Fibroblast of pulmonary artery (primary cell): ENCODE measurements around the gene HCN3.

Experiments used
- DNase-seq: peaks from one replicate; pipeline ENCODE4 v3.0.0-alpha.2; 2010; ENCODE audit warnings: low read depth
- H3K4me3 ChIP-seq: replicated peaks from 2 replicates; pipeline ENCODE4 v1.5.1; 2011; ENCODE audit warnings: low read depth, mild to moderate bottlenecking, control low read depth, low read length, moderate library complexity
- TF ChIP-seq, protein P1 (sequence below): IDR thresholded peaks from 2 replicates; pipeline ENCODE4 v1.5.1; 2011; ENCODE audit warnings: mild to moderate bottlenecking, control low read depth, low read length, inconsistent platforms; ENCODE audit errors: missing control alignments

Gene HCN3

DNA sequence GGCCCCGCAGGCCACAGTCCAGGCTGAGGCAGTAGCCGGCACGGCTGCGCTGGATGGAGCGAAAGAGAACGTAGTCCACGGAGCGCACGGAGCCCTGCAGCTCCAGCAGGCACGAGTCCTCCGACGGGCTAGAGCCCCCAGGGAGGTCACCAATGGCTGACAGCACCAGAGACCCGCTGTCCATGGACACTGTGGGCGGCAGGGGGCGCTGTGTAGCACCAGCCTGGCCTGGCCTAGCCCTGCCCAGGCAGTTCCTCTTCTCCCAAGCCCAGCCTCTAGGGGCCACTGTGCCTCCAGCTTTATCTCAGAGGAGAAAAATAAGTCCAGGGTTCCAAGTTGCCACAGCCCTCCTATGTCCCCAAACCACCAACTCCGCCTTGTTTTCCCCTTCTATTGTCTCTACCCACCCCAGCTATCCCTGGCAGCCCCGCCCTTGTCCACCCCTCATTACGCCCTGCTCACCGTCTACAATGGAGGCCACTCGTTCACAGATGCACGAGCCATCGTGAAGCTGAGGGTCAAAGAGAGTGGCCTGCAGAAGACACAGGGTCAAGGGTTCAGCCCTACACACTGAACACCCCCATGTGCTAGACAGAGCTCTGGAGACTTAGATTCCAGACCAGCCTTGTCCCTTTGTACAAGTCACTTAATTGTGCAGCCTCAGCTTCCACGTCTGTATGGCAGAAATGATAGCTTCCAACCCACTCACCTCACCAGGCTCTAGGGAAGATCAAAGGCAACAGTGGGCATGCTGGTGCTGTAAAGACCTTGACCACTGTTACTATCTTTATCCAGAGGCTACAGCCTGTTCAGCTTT, 26.4 kb upstream of the HCN3 start:
- no peak overlapping the region for H3K4me3 ChIP-seq
- DNase-seq: peak; percentile 92
- TF ChIP-seq, protein P1, sequence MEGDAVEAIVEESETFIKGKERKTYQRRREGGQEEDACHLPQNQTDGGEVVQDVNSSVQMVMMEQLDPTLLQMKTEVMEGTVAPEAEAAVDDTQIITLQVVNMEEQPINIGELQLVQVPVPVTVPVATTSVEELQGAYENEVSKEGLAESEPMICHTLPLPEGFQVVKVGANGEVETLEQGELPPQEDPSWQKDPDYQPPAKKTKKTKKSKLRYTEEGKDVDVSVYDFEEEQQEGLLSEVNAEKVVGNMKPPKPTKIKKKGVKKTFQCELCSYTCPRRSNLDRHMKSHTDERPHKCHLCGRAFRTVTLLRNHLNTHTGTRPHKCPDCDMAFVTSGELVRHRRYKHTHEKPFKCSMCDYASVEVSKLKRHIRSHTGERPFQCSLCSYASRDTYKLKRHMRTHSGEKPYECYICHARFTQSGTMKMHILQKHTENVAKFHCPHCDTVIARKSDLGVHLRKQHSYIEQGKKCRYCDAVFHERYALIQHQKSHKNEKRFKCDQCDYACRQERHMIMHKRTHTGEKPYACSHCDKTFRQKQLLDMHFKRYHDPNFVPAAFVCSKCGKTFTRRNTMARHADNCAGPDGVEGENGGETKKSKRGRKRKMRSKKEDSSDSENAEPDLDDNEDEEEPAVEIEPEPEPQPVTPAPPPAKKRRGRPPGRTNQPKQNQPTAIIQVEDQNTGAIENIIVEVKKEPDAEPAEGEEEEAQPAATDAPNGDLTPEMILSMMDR: no peak

- TF ChIP-seq, protein P1: no peak
- H3K4me3 ChIP-seq: no peak overlapping the region
- no peak for DNase-seq
Observed at GRCh38 chr1:155251566-155251965, 25.7 kb upstream of the HCN3 start.

GRCh38 chr1:155253208-155253607, 24.1 kb upstream of the HCN3 start:
- TF ChIP-seq, protein P1: peak; percentile 10
- H3K4me3 ChIP-seq: peak overlapping the region; percentile 78

DNA sequence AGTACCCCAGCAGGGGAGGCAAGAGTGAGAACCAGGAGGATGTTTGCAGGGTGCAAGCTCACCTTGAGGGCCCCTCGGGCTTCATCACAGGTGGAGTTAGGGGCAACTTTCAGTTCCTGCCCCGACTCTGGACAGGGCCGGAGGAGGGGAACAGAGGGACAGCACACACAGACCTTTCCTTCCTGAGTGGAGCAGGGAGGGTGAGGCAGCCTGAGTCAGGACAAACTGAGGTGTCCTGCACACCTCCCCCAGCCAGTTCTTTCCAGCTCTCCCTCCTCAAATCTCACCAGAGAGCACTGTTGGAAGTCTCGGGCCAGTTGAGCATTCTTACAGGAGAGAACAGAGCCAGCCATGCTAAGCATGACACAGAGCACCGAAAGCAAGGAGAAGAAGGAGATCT, 23.5 kb upstream of the HCN3 start:
- DNase-seq: no peak
- TF ChIP-seq, protein P1: no peak
- H3K4me3 ChIP-seq: peak overlapping the region; percentile 78

More at GRCh38 chr1:155253208-155253607, 24.1 kb upstream of the HCN3 start:
- no peak for DNase-seq

GRCh38 chr1:155254228-155254713, 23.0 kb upstream of the HCN3 start:
- peak overlapping the region; percentile 78 for H3K4me3 ChIP-seq
- TF ChIP-seq, protein P1: no peak
- DNase-seq: no peak

GRCh38 chr1:155254714-155255242, 22.5 kb upstream of the HCN3 start:
- DNase-seq: no peak
- H3K4me3 ChIP-seq: peak overlapping the region; percentile 78
- TF ChIP-seq, protein P1: no peak
